ENCODE measurements around the gene TBCK.

DNA sequence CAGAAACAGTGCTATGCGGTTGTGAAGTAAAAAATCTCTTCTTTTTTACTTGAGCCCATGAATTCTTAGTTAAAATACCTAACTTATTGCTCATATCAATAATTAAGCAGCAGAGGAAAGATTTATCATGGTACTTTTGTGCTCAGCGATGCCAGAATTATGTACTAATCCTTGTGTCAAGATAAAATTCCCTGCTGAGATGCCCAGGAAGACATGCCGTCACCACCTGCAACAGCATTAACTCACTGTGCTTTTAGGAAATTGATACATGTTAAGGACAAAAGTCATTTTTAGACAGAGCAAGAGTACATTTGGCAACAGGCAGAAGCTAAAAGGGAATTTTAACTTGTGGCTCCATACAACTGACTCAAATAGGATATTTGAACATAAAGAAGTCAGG is 281.8 kb downstream of the TBCK start:
- TF ChIP-seq, protein P1, sequence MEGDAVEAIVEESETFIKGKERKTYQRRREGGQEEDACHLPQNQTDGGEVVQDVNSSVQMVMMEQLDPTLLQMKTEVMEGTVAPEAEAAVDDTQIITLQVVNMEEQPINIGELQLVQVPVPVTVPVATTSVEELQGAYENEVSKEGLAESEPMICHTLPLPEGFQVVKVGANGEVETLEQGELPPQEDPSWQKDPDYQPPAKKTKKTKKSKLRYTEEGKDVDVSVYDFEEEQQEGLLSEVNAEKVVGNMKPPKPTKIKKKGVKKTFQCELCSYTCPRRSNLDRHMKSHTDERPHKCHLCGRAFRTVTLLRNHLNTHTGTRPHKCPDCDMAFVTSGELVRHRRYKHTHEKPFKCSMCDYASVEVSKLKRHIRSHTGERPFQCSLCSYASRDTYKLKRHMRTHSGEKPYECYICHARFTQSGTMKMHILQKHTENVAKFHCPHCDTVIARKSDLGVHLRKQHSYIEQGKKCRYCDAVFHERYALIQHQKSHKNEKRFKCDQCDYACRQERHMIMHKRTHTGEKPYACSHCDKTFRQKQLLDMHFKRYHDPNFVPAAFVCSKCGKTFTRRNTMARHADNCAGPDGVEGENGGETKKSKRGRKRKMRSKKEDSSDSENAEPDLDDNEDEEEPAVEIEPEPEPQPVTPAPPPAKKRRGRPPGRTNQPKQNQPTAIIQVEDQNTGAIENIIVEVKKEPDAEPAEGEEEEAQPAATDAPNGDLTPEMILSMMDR (IDR thresholded peaks at IDR 0.05): no peak
- TF ChIP-seq POLR2A (IDR thresholded peaks at IDR 0.05): no peak
